Stomach smooth muscle (tissue), 2 donors: ENCODE measurements around the gene B4GALNT1.

Experiments
- H3K27ac ChIP-seq: one replicate; pipeline ENCODE4 v1.7.0; 2013; ENCODE audit warnings: mild to moderate bottlenecking, low read length, inconsistent platforms
- H3K27me3 ChIP-seq, 2 donors: one replicate each; pipeline ENCODE4 v1.7.0; 2013; ENCODE audit warnings: low read length in 2 of 2; ENCODE audit not compliant: insufficient read depth in 2 of 2, control insufficient read depth in 1 of 2
- H3K36me3 ChIP-seq, 2 donors: one replicate each; pipeline ENCODE4 v1.7.0; 2013; ENCODE audit warnings: low read length in 2 of 2; ENCODE audit not compliant: control insufficient read depth in 2 of 2, insufficient read depth in 2 of 2
- H3K4me1 ChIP-seq: one replicate; pipeline ENCODE4 v1.7.0; 2013; ENCODE audit warnings: low read length; ENCODE audit not compliant: control insufficient read depth, insufficient read depth
- H3K4me3 ChIP-seq, 2 donors: one replicate each; pipeline ENCODE4 v1.7.0; 2013; ENCODE audit warnings: low read length in 2 of 2
- H3K9ac ChIP-seq, 2 donors: one replicate each; pipeline ENCODE4 v1.7.0; 2013; ENCODE audit warnings: low read length in 2 of 2, mild to moderate bottlenecking in 1 of 2
- H3K9me3 ChIP-seq, 2 donors: one replicate each; pipeline ENCODE4 v1.7.0; 2013; ENCODE audit warnings: low read length in 2 of 2; ENCODE audit not compliant: control insufficient read depth in 2 of 2
- donor health status: healthy.
- donor health status: Pancreatic carcinoma.

The B4GALNT1 gene

DNA sequence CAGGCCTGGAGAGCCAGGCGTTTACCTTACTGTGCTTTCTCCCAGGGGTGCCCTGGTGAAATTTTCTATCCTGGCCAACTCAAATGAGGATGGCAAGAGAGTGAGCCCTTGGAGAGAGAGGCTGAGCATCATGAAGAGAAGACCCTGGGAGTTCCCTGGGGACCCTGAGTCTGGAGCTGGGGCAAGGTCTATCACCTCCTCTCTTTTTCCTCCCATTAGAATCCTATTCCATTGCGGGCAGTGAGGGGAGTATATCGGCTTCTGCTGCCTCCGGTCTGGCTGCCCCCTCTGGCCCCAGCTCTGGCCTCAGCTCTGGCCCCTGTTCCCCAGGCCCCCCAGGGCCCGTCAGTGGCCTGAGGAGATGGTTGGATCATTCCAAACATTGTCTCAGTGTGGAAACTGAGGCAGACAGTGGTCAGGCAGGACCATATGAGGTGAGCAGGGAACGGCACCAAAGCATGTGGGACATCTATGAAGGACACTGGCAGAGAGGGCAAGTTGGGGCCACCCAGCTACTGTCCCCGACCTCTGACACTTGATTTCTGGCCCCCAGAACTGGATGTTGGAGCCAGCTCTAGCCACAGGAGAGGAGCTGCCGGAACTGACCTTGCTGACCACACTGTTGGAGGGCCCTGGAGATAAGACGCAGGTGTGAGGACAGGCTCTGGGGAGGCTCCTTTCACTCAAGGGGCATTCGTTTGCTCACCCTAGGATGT lies 20.1 kb downstream of the B4GALNT1 start:
- H3K4me3 ChIP-seq = peak overlapping the region; percentile 64 to 71
- H3K4me1 ChIP-seq = peaks cover 49% of the 10 kb centered on the region
- peak overlapping the region; percentile 13 to 92 for H3K9ac ChIP-seq
- no peaks in the 10 kb centered on the region for H3K9me3 ChIP-seq
- H3K27ac ChIP-seq = peak overlapping the region; percentile 98
- H3K36me3 ChIP-seq = peaks cover 30 to 39% of the 10 kb centered on the region in 2 donors
- no peaks in the 10 kb centered on the region for H3K27me3 ChIP-seq

DNA sequence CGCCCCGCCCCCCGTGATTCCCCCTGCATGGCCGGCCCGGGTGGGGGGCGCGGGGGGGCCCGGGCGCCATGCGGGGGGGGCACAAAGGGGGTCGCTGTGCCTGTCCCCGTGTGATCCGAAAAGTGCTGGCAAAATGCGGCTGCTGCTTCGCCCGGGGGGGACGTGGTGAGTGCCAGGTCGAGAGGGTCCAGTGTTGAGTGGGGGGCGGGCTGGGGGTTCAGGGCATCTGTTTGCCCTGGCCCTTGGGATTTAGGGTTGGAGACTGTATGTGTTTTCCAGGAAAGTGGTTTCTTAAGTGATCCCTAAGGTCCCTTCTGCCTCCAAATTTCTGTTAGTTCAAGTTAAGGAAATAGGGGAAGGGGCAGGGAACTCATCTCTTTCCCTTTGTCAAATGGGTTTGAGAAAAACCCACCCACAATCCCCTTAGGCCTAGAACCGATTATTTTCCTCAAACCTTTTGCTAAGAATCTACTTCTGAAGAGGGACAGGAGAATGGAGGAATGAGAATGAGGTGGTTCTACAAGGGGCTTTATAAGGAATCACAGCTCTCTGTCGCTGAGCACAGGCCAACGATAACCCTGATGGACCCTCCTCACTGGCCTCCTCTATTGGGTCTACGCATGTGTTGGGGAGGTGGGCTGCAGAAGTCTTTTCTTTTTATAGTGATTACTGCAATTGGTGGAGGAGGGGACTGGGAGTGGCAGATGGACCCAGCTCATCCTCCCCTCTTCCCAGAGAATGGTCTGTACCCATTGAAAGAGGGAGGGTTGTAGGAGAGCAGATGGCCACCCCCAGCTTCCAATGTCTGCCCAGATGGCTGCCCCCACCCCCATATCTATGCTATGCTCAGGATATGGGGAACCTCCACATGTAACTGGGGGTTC lies 20.9 kb downstream of the B4GALNT1 start:
- no peaks in the 10 kb centered on the region for H3K27me3 ChIP-seq
- peak overlapping the region; percentile 64 to 71 for H3K4me3 ChIP-seq
- H3K4me1 ChIP-seq = peaks cover 49% of the 10 kb centered on the region
- peaks cover 26 to 39% of the 10 kb centered on the region in 2 donors for H3K36me3 ChIP-seq
- peak overlapping the region; percentile 98 for H3K27ac ChIP-seq
- peak overlapping the region; percentile 47 to 92 for H3K9ac ChIP-seq
- H3K9me3 ChIP-seq = no peaks in the 10 kb centered on the region

DNA sequence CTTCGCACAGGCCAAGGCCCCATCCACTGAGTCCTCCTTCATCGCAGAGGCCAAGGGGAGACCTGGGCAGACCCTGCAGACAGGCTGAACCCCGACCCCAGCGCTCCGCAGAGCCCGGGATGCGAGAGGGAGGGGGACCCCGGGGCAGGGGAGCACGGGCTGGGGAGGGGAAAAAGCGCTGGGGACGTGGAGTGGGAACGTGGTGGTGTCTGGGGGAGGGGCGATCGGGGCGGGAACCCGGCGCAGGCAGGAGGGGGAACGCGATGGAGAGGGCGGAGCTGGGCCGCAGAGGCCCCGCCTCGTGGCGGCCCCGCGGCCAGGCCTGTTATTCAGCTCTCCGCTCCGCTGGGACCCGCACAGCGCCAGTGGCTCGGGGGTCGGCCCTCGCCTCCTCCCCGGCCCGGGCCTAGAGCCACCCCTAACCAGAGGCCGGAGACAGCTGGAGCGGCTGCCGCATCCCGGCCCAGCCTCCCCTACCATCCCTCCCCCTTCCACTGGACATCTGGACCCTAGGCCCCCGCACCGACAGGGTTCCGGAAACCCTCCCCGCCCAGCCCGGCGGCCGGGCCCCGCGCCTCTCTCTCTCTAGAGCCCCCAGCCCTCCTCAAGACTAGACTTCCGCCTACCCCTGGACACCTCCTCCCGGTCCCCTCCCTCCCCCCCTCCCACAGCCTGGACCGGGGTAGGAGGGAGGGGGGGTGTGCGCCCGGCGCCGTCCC lies 21.7 kb downstream of the B4GALNT1 start, which contains the start of gene ARHGEF25:
TSS of gene ARHGEF25 (plus strand) at position 328 of the 719 bp plus-strand sequence. CDS start 460 bp downstream, outside the sequence.
- Histone ChIP-seq H3K27me3 (no peaks in the 10 kb centered on the region), H3K36me3 (peaks cover 24 to 33% of the 10 kb centered on the region in 2 donors), H3K9me3 (no peaks in the 10 kb centered on the region), H3K4me1 (peaks cover 49% of the 10 kb centered on the region), H3K4me3 (peak within 1 kb of the TSS; percentile 74 to 77), H3K27ac (peak within 1 kb of the TSS; percentile 98), H3K9ac (peak within 1 kb of the TSS; percentile 91 to 92)

DNA sequence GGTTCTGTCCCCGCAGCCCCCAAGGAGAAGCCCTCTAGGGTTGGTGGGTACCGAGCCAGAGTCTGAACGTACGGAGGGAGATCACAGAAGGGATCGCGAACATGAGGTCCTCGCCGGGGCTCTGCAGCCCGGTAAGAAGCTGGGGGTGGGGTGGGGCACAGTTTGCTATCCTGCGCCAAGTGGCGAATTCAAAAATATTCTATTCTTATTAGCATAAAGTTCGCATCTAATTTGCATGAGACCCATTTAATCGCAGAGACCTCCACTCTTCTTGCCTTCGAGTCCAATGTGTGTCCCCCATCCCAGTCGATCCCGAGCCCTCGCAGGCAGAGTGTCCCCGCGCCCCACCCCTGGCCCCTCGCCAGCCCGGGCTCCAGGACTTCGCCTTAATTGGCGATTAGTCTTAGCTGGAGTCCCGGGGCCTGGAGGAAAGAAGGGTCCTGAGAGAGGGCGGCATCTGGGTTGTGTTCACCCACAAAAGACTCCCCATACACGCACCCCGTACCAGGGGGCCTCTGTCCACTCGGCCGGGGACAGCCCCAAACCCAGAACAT lies 22.4 kb downstream of the B4GALNT1 start:
- Histone ChIP-seq H3K4me3 (peak overlapping the region; percentile 74 to 77), H3K9ac (peak overlapping the region; percentile 91 to 92), H3K36me3 (peaks cover 18 to 27% of the 10 kb centered on the region in 2 donors), H3K9me3 (no peaks in the 10 kb centered on the region), H3K4me1 (peaks cover 52% of the 10 kb centered on the region), H3K27me3 (no peaks in the 10 kb centered on the region), H3K27ac (peak overlapping the region; percentile 98)

DNA sequence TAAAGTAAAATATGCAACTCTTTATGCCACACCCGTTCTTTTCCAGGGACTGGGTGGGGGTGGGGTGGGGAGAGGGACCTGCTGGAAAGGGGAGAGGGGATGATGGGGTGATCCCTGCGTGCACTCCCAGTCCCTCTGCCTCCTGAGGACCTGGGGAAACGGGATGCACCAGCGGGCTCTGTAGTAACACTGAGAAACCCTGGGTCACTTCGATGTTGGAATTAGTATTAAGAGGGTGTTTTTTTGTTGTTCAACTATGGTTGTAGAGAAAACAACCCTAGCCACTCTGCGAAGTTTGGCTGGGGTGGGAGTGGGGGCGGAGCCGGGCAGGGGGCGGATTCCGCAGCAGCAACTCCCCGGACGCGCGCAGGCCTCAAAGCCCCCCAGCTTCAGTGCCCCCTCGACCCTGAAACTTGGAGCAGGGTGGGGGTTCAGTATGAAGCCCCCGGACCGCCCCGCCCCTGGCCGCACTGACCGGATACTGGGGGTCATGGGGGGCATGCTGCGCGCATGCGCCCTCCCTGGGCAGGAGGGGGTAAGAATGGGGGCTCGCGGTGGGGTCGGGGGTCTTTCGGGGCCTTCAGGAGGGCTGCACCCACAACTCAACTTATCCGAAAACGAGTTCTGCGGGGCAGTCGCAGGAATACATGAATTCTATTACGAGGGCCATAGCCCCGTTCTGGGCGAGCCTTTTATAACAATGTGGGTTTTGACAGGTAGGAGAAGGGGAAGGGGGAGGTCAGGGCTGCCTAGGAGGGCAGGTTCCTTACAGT lies 23.0 kb downstream of the B4GALNT1 start:
- Histone ChIP-seq H3K4me3 (peak overlapping the region; percentile 74 to 77), H3K9me3 (no peaks in the 10 kb centered on the region), H3K9ac (peak overlapping the region; percentile 91 to 92), H3K36me3 (peaks cover 12 to 21% of the 10 kb centered on the region in 2 donors), H3K4me1 (peaks cover 55% of the 10 kb centered on the region), H3K27me3 (no peaks in the 10 kb centered on the region), H3K27ac (peak overlapping the region; percentile 98)

DNA sequence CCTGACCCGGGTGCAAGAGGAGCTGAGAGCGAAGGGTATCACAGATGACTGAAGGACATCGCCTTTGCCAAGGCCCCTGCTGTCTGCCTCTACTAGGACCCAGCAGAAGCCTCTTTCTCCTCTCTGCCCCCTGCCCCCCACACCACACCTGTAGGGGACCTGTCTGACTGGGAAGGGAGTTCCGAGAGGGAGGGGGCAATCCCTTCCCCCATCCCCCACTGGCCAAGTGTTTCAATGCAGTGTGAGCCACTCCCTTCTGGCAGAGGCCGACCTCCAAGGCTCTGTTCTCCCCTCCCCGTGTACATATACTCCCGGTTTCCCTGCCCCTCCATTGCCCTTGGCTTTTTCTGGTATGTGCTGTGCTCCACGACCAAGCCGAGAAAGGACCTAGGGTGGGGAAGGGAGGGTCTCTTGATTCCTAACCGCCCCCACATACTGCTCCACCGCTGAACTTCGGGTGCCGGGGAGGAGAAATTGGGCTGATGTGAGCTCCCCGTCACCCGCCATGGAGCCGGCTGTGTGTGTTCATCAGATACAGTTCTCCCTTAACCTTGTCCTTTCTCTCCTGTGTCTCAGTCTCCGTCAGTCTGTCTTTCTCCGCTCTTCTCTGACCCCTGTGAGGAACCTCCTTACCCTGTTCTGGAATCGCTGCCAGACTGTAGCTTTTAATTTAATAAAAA lies 23.8 kb downstream of the B4GALNT1 start:
- Histone ChIP-seq H3K27ac (peak overlapping the region; percentile 98), H3K9me3 (no peaks in the 10 kb centered on the region), H3K4me3 (peak overlapping the region in 1 of 2 donors; percentile 77), H3K36me3 (peaks cover 9 to 17% of the 10 kb centered on the region in 2 donors), H3K9ac (peak overlapping the region in 1 of 2 donors; percentile 62), H3K27me3 (no peaks in the 10 kb centered on the region), H3K4me1 (peaks cover 55% of the 10 kb centered on the region)

DNA sequence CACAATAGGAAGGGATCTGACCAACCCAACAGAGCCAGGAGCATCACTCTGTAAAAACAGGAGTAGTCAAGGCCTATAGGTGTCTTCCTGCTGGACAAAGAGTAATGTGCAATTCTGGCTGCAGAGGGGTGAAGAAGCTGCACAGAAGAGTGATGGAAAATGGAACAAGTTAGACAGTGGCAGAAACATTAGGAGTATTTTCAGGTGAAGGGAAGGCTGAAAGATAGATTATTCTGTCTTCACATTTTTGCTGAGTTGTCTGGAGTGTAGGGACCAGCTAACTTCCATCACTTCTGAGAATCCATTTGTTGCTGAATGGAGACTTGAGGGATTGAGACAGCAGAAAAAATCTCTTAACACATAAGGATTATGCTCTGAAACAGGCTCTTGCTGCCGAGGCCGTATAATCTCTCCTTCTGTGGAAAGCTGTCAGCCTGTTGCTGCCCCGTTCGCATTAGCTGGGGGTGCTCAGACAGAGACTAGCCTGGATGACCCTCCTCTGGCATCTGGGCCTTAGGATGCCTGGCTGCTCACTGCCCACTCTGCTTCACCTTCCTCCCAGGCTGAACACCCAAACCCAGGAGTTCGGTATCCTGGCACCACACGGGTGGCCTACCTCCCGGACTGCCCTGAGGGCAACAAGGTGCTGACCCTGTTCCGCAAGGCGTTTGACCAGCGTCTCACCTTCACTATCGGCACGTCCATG lies 24.9 kb downstream of the B4GALNT1 start:
- Histone ChIP-seq H3K27ac (peak overlapping the region; percentile 98), H3K4me1 (peaks cover 52% of the 10 kb centered on the region), H3K9ac (no peak overlapping the region), H3K9me3 (no peaks in the 10 kb centered on the region), H3K4me3 (no peak overlapping the region), H3K27me3 (no peaks in the 10 kb centered on the region), H3K36me3 (peaks cover 3 to 11% of the 10 kb centered on the region in 2 donors)

- Histone ChIP-seq H3K9ac (no peak overlapping the region), H3K27ac (peak overlapping the region; percentile 98), H3K27me3 (no peaks in the 10 kb centered on the region), H3K36me3 (peaks cover 3 to 16% of the 10 kb centered on the region in 2 donors), H3K4me1 (peaks cover 42% of the 10 kb centered on the region), H3K4me3 (no peak overlapping the region), H3K9me3 (no peaks in the 10 kb centered on the region)
Observed at GRCh38 chr12:57606821-57607220, 26.2 kb downstream of the B4GALNT1 start.

DNA sequence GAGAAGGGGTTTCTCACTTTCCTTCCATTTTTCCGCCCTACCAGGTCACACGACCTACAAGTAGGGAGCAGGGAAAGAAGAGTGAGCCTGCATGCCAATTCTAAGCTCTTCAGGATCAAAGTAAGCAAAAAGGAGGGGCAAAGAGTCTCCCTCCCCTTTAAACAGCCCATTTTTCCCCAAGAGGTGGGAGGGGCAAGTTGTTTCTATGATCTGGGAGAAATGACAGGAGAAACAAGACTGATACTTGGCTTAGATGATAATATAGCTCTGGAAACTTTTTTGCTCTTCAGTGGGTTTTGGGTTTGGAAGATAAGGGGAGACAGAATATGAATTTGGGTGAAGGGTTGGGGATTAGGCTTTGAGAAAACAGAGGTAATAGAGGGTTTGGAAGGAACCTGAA lies 26.6 kb downstream of the B4GALNT1 start:
- H3K27me3 ChIP-seq = no peaks in the 10 kb centered on the region
- H3K4me1 ChIP-seq = peaks cover 42% of the 10 kb centered on the region

More for the DNA sequence above, 26.6 kb downstream of the B4GALNT1 start:
- Histone ChIP-seq H3K4me3 (no peak overlapping the region), H3K9me3 (no peaks in the 10 kb centered on the region), H3K27ac (peak overlapping the region; percentile 98), H3K36me3 (peaks cover 6 to 20% of the 10 kb centered on the region in 2 donors), H3K9ac (no peak overlapping the region)
